ENCODE data around the gene NPHP3.
"Not testable (repeated sequence)": the region's sequence is repeated elsewhere in the genome, so short reads cannot be mapped to it uniquely, and the experiment has no call there.

The NPHP3 gene

GRCh38 chr3:132758740-132759139, 36.5 kb upstream of the NPHP3 start:
- no peak for TF ChIP-seq ZC3H10 (CRISPR knock-in tag; IDR thresholded peaks at IDR 0.05)
- no peak for ATAC-seq

GRCh38 chr3:132756108-132756650, 34.0 kb upstream of the NPHP3 start:
- TF ChIP-seq ZNF70 (CRISPR knock-in tag; IDR thresholded peaks at IDR 0.05) (no peak), TSHZ2 (CRISPR knock-in tag; IDR thresholded peaks at IDR 0.05) (no peak)
- ATAC-seq = no peak

- TF ChIP-seq ZNF565 (CRISPR knock-in tag; conservative IDR thresholded peaks at IDR 0.05; ENCODE audit: low read depth) = no peak
- TF ChIP-seq ZC3H10 (CRISPR knock-in tag; IDR thresholded peaks at IDR 0.05) = no peak
- TF ChIP-seq CREB5 (CRISPR knock-in tag; IDR thresholded peaks at IDR 0.05; ENCODE audit: low read depth) = no peak
- TF ChIP-seq SNAI2 (CRISPR knock-in tag; IDR thresholded peaks at IDR 0.05) = no peak
- no peak for TF ChIP-seq ZFP3 (CRISPR knock-in tag; IDR thresholded peaks at IDR 0.05)
- no peak for TF ChIP-seq BACH2 (CRISPR knock-in tag; IDR thresholded peaks at IDR 0.05; ENCODE audit: borderline replicate concordance)
- TF ChIP-seq CSDC2 (CRISPR knock-in tag; IDR thresholded peaks at IDR 0.05) = no peak
- TF ChIP-seq PPARA (CRISPR knock-in tag; IDR thresholded peaks at IDR 0.05; ENCODE audit: borderline replicate concordance) = no peak
- TF ChIP-seq RARB (CRISPR knock-in tag; IDR thresholded peaks at IDR 0.05) = no peak
- TF ChIP-seq TSHZ2 (CRISPR knock-in tag; IDR thresholded peaks at IDR 0.05) = no peak
- TF ChIP-seq ESRRG (CRISPR knock-in tag; IDR thresholded peaks at IDR 0.05) = no peak
- no peak for TF ChIP-seq ZNF8 (CRISPR knock-in tag; IDR thresholded peaks at IDR 0.05)
- TF ChIP-seq OSR1 (CRISPR knock-in tag; IDR thresholded peaks at IDR 0.05) = no peak
- no peak for TF ChIP-seq TCF4 (CRISPR knock-in tag; IDR thresholded peaks at IDR 0.05; ENCODE audit: borderline replicate concordance)
- ATAC-seq = no peak
Measured at GRCh38 chr3:132753946-132754345, 31.7 kb upstream of the NPHP3 start.

- ATAC-seq = no peak
- no peak for TF ChIP-seq ESRRG (CRISPR knock-in tag; IDR thresholded peaks at IDR 0.05)
- TF ChIP-seq ZFP30 (CRISPR knock-in tag; IDR thresholded peaks at IDR 0.05) = no peak
- no peak for TF ChIP-seq GLIS3 (CRISPR knock-in tag; IDR thresholded peaks at IDR 0.05)
- no peak for TF ChIP-seq ZC3H10 (CRISPR knock-in tag; IDR thresholded peaks at IDR 0.05)
- no peak for TF ChIP-seq PPARA (CRISPR knock-in tag; IDR thresholded peaks at IDR 0.05; ENCODE audit: borderline replicate concordance)
- TF ChIP-seq TOX (CRISPR knock-in tag; IDR thresholded peaks at IDR 0.05; ENCODE audit: borderline replicate concordance) = no peak
- no peak for TF ChIP-seq TSHZ2 (CRISPR knock-in tag; IDR thresholded peaks at IDR 0.05)
- no peak for TF ChIP-seq ZFP3 (CRISPR knock-in tag; IDR thresholded peaks at IDR 0.05)
- TF ChIP-seq ZNF565 (CRISPR knock-in tag; conservative IDR thresholded peaks at IDR 0.05; ENCODE audit: low read depth) = no peak
- TF ChIP-seq TCF4 (CRISPR knock-in tag; IDR thresholded peaks at IDR 0.05; ENCODE audit: borderline replicate concordance) = no peak
Measured at GRCh38 chr3:132749786-132750185, 27.6 kb upstream of the NPHP3 start.

DNA sequence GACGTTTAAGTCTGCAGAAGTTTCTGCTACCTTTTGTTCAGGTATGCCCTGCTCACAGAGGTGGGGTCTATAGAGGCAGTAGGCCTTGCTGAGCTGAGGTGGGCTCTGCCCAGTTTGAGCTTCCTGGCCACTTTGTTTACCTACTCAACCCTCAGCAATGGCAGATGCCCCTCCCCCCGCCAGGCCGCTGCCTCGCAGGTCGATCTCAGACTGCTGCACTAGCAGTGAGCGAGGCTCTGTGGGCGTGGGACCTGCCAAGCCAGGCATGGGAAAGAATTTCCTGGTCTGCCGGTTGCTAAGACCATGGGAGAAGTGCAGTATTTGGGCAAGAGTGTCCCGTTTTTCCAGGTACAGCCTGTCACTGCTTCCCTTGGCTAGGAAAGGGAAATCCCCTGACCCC, 24.5 kb upstream of the NPHP3 start:
- not testable (repeated sequence) for ATAC-seq

Measured in SK-N-SH treated with all-trans-retinoic acid at 6 μM for 48 hours (cell line).